SKM-1 treated with dmso at 0.1 percent for 144 hours (cell line): Measurements from ENCODE around the gene SOX6.

Experiments
- DNase-seq: peaks from one replicate; lab custom pipeline; 2025; ENCODE audit not compliant: unreplicated experiment; lab: John Stamatoyannopoulos, UW

The SOX6 gene

DNA sequence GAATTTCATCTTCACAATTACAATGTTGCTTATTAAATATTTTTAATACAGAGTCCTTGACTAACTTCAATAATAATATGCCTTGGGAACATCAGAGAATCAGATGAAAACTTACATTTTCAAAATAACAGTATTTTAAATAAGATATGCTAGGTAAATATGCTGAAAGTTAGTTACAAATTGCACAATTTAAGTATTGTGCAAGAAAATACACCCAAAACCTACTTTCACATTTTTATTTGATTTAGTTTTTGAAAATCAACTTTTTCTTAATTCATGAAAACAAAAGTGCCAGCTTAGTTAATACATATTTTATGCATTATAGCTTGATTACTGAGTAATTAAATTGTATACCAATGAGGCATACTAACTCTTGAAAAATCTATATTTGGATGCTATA is 76.8 kb downstream of the SOX6 start:
- no peak for DNase-seq

- DNase-seq: no peak
Measured at GRCh38 chr11:16278979-16279378, 77.4 kb downstream of the SOX6 start.

- no peak for DNase-seq
Measured at GRCh38 chr11:16278273-16278672, 78.1 kb downstream of the SOX6 start.

DNA sequence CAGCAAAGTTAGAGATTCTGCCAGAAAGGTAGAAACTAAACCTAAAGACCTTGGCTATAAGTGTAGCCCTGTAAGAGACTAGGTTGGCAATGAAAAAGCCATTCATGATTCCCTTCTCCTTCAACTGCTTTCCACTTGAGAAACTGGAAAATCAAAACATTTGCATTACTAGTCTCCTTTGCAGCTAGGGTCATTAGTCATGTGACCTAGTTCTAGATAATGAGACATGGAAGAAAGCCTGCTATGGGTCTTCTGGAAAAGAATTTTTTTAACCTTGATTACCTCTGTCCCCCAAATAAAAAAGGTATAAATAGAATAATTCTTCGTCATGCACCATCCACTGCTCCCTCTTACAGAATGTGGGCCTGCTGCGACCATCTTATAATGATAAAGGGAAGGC is 80.1 kb downstream of the SOX6 start:
- no peak for DNase-seq

DNA sequence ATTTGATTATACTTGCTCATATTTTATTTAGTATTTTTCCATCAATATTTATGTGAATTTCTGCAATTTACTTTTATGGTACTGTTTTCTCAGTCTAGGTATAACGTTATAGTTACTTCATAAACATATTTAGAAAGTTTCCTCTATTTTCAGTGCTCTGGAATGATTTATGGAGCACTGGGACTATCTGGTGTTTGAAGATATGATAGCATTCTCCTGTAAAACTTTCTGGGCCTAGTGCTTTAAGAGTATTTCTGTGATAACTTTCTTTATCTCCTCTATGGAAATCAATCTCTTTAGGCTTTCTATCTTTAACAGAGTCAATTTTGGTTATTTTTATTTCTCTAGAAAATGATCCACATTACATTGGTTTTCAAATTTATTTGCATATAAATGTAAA is 85.1 kb downstream of the SOX6 start:
- no peak for DNase-seq

GRCh38 chr11:16266021-16266420 is 90.3 kb downstream of the SOX6 start:
- DNase-seq: no peak

DNA sequence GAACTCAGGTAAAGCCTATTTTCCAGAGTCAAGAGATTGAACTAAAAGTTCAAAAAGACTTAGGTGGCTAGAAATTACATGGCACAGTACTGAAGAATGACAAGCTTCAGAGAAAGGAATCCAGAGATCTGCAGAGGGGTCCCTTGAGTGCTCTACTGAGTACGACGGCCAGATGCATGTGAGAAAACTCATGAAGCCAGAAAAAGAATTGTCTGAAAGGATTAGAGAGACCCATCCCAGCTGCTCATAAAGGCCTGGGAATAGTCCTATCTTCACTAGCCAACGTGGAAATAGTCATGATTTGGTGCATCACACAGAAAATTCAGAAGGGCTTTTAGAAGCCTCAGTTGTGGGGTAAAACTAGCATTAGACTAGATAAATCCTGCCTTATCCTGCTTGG is 91.3 kb downstream of the SOX6 start:
- DNase-seq: no peak

GRCh38 chr11:16262645-16262955 is 93.7 kb downstream of the SOX6 start:
- no peak for DNase-seq

GRCh38 chr11:16261836-16262644 is 94.3 kb downstream of the SOX6 start:
- DNase-seq: no peak

- DNase-seq: no peak
Measured at GRCh38 chr11:16252373-16252772, 104.0 kb downstream of the SOX6 start.

DNA sequence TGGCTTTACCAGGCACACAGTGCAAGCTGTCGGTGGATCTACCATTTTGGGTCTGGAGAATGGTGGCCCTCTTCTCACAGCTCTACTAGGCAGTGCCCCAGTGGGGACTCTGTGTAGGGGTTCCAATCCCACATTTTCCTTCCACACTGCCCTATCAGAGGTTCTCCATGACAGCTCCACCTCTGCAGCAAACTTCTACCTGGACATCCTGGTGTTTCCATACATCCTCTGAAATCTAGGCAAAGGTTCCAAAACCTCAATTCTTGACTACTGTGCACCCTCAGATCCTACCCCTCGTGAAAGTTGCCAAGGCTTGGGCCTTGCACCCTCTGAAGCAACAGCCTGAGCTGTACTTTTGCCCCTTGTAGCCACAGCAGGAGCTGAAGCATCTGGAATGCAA is 108.1 kb downstream of the SOX6 start:
- no peak for DNase-seq

DNA sequence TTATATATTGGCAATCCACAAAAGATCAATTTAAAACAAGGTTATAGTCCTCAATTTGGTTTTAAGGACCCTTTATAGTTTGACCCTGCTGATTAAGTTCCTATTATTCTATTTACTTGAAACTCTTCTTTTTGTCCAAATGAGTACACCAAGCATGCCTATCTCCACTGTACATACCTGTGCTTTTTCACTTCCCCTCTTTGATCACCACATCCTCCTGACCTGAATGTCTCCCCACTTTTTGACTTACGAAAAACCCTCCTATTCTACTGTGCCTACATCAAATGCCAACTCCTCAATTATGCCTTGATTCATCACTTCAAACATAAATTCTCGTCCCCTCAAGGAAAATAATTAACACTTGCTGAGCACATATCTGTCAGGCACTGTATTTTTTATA is 113.5 kb downstream of the SOX6 start:
- no peak for DNase-seq

GRCh38 chr11:16240687-16241086 is 115.7 kb downstream of the SOX6 start:
- no peak for DNase-seq

DNA sequence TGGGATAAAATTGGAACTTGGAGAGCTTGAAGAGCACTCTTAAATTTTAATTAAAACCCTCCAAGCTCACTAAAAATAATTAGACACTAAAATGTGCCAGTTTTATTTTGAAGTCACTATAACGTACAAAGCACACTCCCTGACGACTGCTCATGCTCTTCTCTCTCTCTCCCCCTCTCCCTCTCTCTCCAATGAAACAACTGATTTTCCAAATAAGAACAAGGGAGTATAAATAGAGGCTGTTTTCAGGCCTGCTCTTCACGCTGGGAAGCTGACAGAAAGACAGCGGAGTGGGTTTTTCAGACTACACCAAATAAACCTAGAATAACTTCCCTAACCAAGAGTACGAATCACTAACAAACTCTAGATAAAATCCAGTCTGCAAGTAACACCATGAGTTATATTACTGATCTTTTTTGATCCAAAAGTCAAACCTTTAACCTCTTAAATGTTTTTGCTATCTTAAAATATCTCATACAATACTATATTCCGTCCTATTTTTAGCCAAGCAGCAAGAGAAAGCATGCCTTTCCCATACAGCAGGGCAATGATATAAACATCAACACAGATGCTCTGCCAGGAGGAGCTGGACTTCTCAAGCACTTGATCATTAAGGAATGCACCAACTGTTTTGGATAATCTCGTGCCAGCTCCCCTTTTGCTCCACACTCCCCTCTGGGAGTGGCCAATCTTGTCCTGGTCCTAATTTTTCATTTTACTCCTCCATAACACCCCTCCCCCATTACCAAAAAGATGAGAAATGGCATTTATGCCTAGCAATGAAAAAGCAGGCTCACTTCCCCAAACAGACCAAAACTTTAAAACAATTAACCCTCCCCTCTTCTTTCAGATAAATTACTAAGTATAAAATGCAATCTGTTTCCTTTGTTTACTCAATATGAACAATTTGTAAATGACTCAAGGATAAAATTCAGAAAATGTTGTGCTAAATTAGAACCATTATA is 116.9 kb downstream of the SOX6 start:
- DNase-seq: no peak

- DNase-seq: no peak
Measured at GRCh38 chr11:16226245-16226644, 130.1 kb downstream of the SOX6 start.

DNA sequence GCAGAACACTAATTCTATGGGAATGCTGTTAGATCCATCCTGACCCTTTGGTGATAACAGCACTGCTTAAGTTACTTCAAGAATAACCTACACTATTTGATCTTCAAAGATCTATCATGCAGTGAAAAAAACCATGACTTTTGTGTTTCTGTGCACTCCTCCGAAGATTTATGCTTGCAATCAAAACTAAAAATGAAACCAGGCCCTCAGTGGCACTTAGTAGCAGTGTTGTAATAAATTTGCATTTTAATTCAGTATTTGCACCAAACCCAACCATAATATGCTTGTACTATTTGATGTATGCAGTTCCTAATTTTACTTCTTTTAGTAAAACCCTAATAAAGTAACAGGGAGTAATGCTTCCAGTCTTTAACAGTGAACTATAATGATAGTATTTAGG is 130.7 kb downstream of the SOX6 start:
- DNase-seq: no peak

GRCh38 chr11:16223558-16223957 is 132.8 kb downstream of the SOX6 start:
- DNase-seq: no peak

DNA sequence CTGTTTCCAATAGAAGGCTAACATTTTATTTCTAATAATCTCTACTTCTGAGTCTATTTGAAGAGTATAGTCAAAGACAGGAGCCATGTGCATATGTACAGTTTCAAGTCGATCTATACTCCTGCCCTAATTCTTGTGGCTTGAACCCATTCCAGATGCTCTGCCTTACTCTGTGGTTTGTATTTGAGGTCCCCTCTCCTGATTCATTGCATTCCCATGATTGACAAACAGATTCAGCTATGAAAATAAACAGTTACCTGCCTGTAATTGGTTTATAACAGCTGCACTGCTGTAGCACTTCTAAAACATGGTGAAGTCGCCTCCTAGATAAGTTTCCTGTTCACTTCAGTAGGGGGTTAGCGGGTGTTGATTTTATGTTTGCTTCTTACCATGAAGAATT is 138.7 kb downstream of the SOX6 start:
- DNase-seq: no peak

GRCh38 chr11:16216831-16217230 is 139.5 kb downstream of the SOX6 start:
- DNase-seq: no peak

DNA sequence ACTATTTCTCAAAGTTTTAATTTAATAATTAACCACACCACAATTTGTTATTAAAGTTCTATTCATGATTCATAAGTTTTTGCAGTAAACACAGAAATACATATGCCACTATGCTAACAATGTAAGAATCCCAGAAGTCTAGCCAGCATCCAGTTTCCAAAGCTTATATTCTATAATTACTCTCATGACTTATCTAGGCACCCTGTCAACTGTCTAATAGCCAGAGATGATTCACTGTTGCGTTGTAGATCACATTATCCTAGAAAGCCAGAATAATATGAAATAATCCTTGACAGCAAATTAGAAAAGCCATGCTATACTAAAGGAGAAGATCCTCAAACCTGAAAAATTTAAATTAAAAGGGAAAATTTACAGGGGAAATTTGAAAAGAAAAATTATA is 141.0 kb downstream of the SOX6 start:
- no peak for DNase-seq

GRCh38 chr11:16211407-16211806 is 144.9 kb downstream of the SOX6 start:
- DNase-seq: no peak

DNA sequence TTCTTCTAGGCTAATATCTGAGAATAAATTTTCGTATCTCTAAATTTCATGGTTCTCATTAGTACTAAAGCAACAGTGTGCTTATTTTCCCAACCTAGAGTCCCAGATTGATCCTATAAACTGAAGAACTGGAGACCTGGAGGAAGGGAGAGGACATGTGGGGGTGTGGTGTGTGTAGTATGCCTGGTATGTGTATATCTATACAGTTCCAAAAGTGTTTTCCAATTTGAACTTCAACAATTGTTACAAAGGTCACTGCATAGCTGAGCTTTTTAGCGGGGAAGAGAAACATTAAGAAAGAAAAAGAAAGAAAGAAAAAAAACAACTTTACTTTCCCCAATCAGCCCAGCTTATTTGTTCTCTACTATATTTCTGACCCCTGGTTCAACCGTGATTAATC is 152.1 kb downstream of the SOX6 start:
- no peak for DNase-seq
